ENCODE results near the gene RAB35.

- TF ChIP-seq BHLHE40 (IDR thresholded peaks at IDR 0.05; ENCODE audit: borderline replicate concordance), result no peak
- no peak for TF ChIP-seq L3MBTL2 (conservative IDR thresholded peaks at IDR 0.05)
- TF ChIP-seq SP1 (IDR thresholded peaks at IDR 0.05), result no peak
- no peak for TF ChIP-seq ARNT (IDR thresholded peaks at IDR 0.05)
- no peak for TF ChIP-seq PKNOX1 (IDR thresholded peaks at IDR 0.05)
- no peak for TF ChIP-seq ELF4 (IDR thresholded peaks at IDR 0.05)
- no peak for TF ChIP-seq ZNF384 (IDR thresholded peaks at IDR 0.05)
- no peak for TF ChIP-seq CTBP1 (IDR thresholded peaks at IDR 0.05; ENCODE audit: borderline replicate concordance)
- no peak for TF ChIP-seq NFRKB (IDR thresholded peaks at IDR 0.05)
- TF ChIP-seq FOXK2 (IDR thresholded peaks at IDR 0.05), result no peak
- no peak for TF ChIP-seq FOXM1 (IDR thresholded peaks at IDR 0.05; ENCODE audit: borderline replicate concordance)
- no peak for TF ChIP-seq SUZ12 (IDR thresholded peaks at IDR 0.05)
- TF ChIP-seq TARDBP (IDR thresholded peaks at IDR 0.05), result no peak
Measured at GRCh38 chr12:120072472-120073249, 43.9 kb downstream of the RAB35 start.
